PFSK-1 (cell line): ENCODE data around the gene VAMP5.

ENCODE experiments used
- FOXP2 ChIP-seq: optimal IDR thresholded peaks from 2 replicates; pipeline ENCODE3; 2011; ENCODE audit warnings: borderline replicate concordance, control low read depth, inconsistent platforms; ENCODE audit not compliant: insufficient read depth; ENCODE audit errors: extremely low read length, extremely low read depth
- POLR2AphosphoS5 ChIP-seq: IDR thresholded peaks from 2 replicates; pipeline ENCODE4 v1.6.1; 2012; ENCODE audit warnings: low read depth, mild to moderate bottlenecking, control low read depth, low read length, moderate library complexity
- SIN3A ChIP-seq: IDR thresholded peaks from 2 replicates; pipeline ENCODE4 v1.6.1; 2012; ENCODE audit warnings: mild to moderate bottlenecking, low read length, moderate library complexity, borderline replicate concordance; ENCODE audit not compliant: insufficient read depth
- TAF1 ChIP-seq: IDR thresholded peaks from 2 replicates; pipeline ENCODE4 v1.6.1; 2012; ENCODE audit warnings: low read length, control low read depth, borderline replicate concordance; ENCODE audit not compliant: insufficient read depth
- TF ChIP-seq, protein P1 (sequence below), 2 experiments: IDR thresholded peaks; 2 replicates each; pipeline versions ENCODE4 v1.6.1 to v1.8.0; 2011 to 2012; ENCODE audit warnings: low read depth in 2 of 2, low read length in 2 of 2, control low read depth in 1 of 2, inconsistent platforms in 1 of 2, mild to moderate bottlenecking in 1 of 2, moderate library complexity in 1 of 2; ENCODE audit not compliant: insufficient read depth in 1 of 2

VAMP5 gene

GRCh38 chr2:85538507-85539360 is 45.5 kb upstream of the VAMP5 start, which contains the start of gene MAT2A:
MAT2A (plus strand) TSS chr2:85539168; CDS start chr2:85539288, 120 bp downstream.
- TF ChIP-seq FOXP2 (no peak), SIN3A (peak; percentile 69; the same call in 1 of the 2 replicates), TAF1 (peak; percentile 30), POLR2AphosphoS5 (peak; percentile 98)
- TF ChIP-seq, protein P1, sequence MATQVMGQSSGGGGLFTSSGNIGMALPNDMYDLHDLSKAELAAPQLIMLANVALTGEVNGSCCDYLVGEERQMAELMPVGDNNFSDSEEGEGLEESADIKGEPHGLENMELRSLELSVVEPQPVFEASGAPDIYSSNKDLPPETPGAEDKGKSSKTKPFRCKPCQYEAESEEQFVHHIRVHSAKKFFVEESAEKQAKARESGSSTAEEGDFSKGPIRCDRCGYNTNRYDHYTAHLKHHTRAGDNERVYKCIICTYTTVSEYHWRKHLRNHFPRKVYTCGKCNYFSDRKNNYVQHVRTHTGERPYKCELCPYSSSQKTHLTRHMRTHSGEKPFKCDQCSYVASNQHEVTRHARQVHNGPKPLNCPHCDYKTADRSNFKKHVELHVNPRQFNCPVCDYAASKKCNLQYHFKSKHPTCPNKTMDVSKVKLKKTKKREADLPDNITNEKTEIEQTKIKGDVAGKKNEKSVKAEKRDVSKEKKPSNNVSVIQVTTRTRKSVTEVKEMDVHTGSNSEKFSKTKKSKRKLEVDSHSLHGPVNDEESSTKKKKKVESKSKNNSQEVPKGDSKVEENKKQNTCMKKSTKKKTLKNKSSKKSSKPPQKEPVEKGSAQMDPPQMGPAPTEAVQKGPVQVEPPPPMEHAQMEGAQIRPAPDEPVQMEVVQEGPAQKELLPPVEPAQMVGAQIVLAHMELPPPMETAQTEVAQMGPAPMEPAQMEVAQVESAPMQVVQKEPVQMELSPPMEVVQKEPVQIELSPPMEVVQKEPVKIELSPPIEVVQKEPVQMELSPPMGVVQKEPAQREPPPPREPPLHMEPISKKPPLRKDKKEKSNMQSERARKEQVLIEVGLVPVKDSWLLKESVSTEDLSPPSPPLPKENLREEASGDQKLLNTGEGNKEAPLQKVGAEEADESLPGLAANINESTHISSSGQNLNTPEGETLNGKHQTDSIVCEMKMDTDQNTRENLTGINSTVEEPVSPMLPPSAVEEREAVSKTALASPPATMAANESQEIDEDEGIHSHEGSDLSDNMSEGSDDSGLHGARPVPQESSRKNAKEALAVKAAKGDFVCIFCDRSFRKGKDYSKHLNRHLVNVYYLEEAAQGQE (IDR thresholded peaks at IDR 0.05; ENCODE audit: insufficient read depth in 1 of 2, low read depth in 2 of 2, low read length in 2 of 2) = peak in 1 of 2 experiments; percentile 31; a peak in 1 of 4 replicates

GRCh38 chr2:85539361-85540132 is 44.7 kb upstream of the VAMP5 start:
- TF ChIP-seq FOXP2 (no peak), SIN3A (peak; percentile 47; the same call in 1 of the 2 replicates)

DNA sequence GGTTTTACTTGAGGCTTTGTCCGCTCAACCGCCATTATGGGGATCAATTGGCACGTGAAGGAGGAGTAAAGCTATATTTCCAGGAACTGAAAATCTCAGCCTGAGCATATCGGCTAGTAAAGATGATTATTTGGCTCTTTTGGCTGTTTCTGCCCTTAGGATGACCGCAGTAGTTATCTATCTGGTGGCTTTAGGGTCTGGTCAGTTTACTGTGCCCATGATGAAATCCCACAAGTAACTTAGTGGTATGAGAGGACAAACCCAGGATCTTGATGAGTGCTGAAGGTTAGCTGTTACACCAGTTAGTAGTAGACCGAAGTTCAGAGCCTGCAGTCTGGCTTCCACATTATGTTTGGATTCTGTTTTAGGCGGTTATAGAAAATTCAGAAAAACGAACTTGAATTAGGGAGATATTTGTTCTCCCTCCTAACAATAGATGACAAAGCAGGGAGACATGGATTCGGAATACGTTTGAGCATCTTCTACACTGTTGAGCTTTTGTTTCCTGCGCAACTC is 44.0 kb upstream of the VAMP5 start:
- TF ChIP-seq SIN3A (peak; percentile 18; the same call in 1 of the 2 replicates), POLR2AphosphoS5 (peak; percentile 19; the same call in 1 of the 2 replicates), FOXP2 (no peak), TAF1 (no peak)
- TF ChIP-seq, protein P1 (IDR thresholded peaks at IDR 0.05; ENCODE audit: insufficient read depth in 1 of 2, low read depth in 2 of 2, low read length in 2 of 2) = no peak

- TF ChIP-seq POLR2AphosphoS5 (no peak; the same call in 1 of the 2 replicates), SIN3A (no peak), TAF1 (no peak), FOXP2 (no peak)
- TF ChIP-seq, protein P1 (IDR thresholded peaks at IDR 0.05; ENCODE audit: insufficient read depth in 1 of 2, low read depth in 2 of 2, low read length in 2 of 2) = no peak
Observed at GRCh38 chr2:85541262-85541661, 43.0 kb upstream of the VAMP5 start.
